Activated T-cell treated with anti-CD3 and anti-CD28 coated beads for 48 hours (primary cell): ENCODE results near the gene SMOC2.

ENCODE experiments used
- DNase-seq: peaks from one replicate; pipeline ENCODE4 v3.0.0-alpha.2; 2020; ENCODE audit warnings: low read depth

The SMOC2 gene

GRCh38 chr6:168440520-168441433 is at the start of gene SMOC2:
TSS of gene SMOC2 (plus strand) at chr6:168441184. CDS start at chr6:168441371, 187 bp downstream.
- no peak for DNase-seq

- no peak for DNase-seq
Observed at GRCh38 chr6:168393126-168393870, 47.7 kb upstream of the SMOC2 start.

- DNase-seq, result no peak
Observed at GRCh38 chr6:168394606-168395005, 46.4 kb upstream of the SMOC2 start.

- no peak for DNase-seq
Observed at GRCh38 chr6:168395983-168396382, 45.0 kb upstream of the SMOC2 start.

- DNase-seq, result no peak
Observed at GRCh38 chr6:168396561-168396960, 44.4 kb upstream of the SMOC2 start.

- DNase-seq, result no peak
Observed at GRCh38 chr6:168397012-168397411, 44.0 kb upstream of the SMOC2 start.

- DNase-seq, result no peak
Observed at GRCh38 chr6:168400037-168400436, 40.9 kb upstream of the SMOC2 start.

- no peak for DNase-seq
Observed at GRCh38 chr6:168403370-168404005, 37.5 kb upstream of the SMOC2 start.

- DNase-seq, result no peak
Observed at GRCh38 chr6:168404560-168404959, 36.4 kb upstream of the SMOC2 start.

GRCh38 chr6:168407842-168408241 is 33.1 kb upstream of the SMOC2 start:
- no peak for DNase-seq

- no peak for DNase-seq
Observed at GRCh38 chr6:168408504-168409136, 32.4 kb upstream of the SMOC2 start.

- DNase-seq, result no peak
Observed at GRCh38 chr6:168410035-168410434, 30.9 kb upstream of the SMOC2 start.

- no peak for DNase-seq
Observed at GRCh38 chr6:168410554-168411011, 30.4 kb upstream of the SMOC2 start.

- DNase-seq, result no peak
Observed at GRCh38 chr6:168411130-168411529, 29.9 kb upstream of the SMOC2 start.

GRCh38 chr6:168411793-168412192 is 29.2 kb upstream of the SMOC2 start:
- no peak for DNase-seq

GRCh38 chr6:168412456-168412855 is 28.5 kb upstream of the SMOC2 start:
- no peak for DNase-seq

- DNase-seq, result no peak
Observed at GRCh38 chr6:168413018-168413720, 27.8 kb upstream of the SMOC2 start.

- DNase-seq, result no peak
Observed at GRCh38 chr6:168413856-168414255, 27.1 kb upstream of the SMOC2 start.

- DNase-seq, result no peak
Observed at GRCh38 chr6:168414336-168415097, 26.5 kb upstream of the SMOC2 start.

GRCh38 chr6:168415098-168415992 is 25.6 kb upstream of the SMOC2 start:
- DNase-seq, result no peak
